ENCODE data around the gene FOLH1.
"Not testable (repeated sequence)": the region's sequence is repeated elsewhere in the genome, so short reads cannot be mapped to it uniquely, and the experiment has no call there.

Gene FOLH1

DNA sequence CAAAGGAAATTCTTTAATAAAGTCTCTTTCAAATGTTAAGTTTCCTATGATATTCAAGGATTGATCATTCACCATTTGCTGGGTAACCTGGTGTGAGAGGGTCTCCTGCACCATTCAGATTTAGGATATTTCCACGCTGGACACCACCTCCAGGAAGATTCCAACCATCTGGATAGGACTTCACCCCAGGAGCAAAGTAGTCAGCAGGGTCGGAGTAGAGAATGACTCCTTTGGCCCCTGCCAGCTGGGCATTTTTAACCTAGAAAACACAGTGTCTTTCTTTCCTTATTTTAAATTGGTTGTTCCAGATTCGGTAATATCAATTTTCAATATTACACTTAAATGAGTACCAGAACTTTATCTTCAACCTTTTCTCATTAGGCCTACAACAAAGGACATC lies 22.8 kb downstream of the FOLH1 start:
- H3K36me3 Mint-ChIP-seq (ENCODE audit: low read depth); H3K4me3 Mint-ChIP-seq; H3K27me3 Mint-ChIP-seq (ENCODE audit: low read depth, poor library complexity); DNase-seq; H3K4me1 Mint-ChIP-seq; H3K27ac Mint-ChIP-seq: not testable (repeated sequence)
- peaks cover 43% of the 10 kb centered on the region for H3K9me3 Mint-ChIP-seq

DNA sequence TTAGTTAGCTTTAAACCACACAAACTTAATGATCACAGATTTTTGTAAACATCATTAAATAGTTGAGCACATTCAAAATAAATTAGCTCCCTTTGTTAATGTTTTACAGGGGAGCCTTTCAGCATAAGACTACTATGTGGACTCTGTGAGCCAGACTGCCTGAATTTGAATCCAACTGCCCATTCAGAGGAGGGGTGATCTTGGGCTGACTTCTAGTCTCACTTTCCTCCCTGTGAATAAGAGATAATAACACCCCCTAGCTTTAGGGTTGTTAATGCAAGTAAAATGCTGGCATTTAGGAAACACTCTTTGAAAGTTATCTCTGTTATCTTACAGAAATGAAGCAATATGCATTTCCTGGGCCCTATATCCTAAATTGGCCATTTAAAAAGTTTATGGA lies 23.6 kb downstream of the FOLH1 start:
- not testable (repeated sequence) for H3K36me3 Mint-ChIP-seq (ENCODE audit: low read depth); H3K27me3 Mint-ChIP-seq (ENCODE audit: low read depth, poor library complexity); H3K4me3 Mint-ChIP-seq; DNase-seq; H3K27ac Mint-ChIP-seq; H3K4me1 Mint-ChIP-seq
- peaks cover 49% of the 10 kb centered on the region for H3K9me3 Mint-ChIP-seq

DNA sequence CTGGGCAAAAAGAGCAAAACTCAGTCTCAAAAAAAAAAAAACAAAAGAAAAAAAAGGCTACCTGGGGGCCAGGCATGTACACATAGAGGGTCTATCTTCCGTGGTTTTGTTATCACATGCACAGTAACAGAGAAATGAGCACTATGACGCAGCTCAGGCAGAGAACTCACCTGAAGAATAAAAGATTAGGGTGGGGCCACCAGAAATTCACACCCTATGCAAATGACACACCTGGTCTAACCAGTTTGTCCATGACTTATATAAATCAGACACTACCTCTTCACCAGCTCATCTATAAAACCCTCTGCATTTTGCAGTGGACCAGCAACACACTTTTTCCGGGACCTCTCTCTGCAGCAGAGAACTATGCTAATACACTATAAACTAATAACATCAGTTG lies 30.5 kb downstream of the FOLH1 start:
- H3K36me3 Mint-ChIP-seq (ENCODE audit: low read depth); H3K27me3 Mint-ChIP-seq (ENCODE audit: low read depth, poor library complexity); H3K27ac Mint-ChIP-seq; H3K4me1 Mint-ChIP-seq; DNase-seq; H3K4me3 Mint-ChIP-seq: not testable (repeated sequence)
- H3K9me3 Mint-ChIP-seq, result peaks cover 55% of the 10 kb centered on the region

DNA sequence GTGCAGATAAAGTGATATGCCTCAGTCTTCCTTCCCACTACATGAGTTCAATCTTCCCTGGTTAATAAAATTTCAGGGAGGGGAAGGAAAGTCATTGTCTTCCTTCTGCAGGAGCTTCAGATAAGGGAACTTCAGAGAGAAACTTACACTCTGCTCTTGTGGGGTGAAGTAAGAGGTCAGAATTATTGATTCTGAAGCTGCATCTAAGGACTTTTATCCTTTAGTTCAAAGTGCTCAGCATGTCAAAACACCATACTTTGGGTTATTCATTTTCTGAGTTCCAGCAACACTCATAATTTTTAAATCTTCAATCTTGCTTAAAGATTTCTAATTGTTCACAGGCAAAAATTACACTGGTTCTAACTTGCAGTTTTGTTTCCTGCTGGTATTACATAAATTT lies 33.0 kb downstream of the FOLH1 start:
- H3K9me3 Mint-ChIP-seq, result peaks cover 51% of the 10 kb centered on the region
- H3K4me3 Mint-ChIP-seq; H3K27me3 Mint-ChIP-seq (ENCODE audit: low read depth, poor library complexity); H3K36me3 Mint-ChIP-seq (ENCODE audit: low read depth); H3K4me1 Mint-ChIP-seq; H3K27ac Mint-ChIP-seq; DNase-seq: not testable (repeated sequence)

DNA sequence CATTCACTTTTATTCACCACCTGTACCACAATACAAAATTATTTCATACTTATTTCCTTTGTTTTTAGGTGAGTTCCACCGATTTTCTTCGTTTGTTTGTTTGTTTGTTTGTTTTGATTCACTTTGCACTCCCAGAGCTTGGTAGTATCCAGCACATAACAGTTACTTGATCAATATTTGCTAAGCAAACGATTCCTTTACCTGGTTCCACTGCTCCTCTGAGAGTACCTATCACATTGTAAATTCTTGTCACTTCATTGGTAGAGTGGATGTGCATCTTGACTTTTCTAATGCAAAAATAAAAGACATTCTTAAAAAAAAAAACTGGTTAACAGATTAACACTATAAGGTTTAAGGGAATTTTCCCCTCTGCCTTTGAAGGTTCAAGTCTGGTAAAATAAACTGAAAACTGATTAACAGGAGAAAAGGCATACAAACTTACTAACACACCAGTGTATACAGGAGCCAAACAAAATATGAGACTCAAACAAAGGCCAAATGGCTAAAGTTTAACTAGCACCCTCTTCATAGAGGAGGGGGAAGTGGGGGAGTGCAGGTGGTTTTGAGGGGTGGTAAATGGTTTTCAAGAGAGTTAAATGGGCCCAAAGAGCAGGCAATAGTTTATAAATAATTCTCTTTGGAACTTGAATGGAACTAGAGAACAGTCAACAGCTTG lies 33.6 kb downstream of the FOLH1 start:
- not testable (repeated sequence) for H3K36me3 Mint-ChIP-seq (ENCODE audit: low read depth); H3K27me3 Mint-ChIP-seq (ENCODE audit: low read depth, poor library complexity); DNase-seq; H3K4me1 Mint-ChIP-seq; H3K4me3 Mint-ChIP-seq; H3K27ac Mint-ChIP-seq
- peaks cover 46% of the 10 kb centered on the region for H3K9me3 Mint-ChIP-seq

DNA sequence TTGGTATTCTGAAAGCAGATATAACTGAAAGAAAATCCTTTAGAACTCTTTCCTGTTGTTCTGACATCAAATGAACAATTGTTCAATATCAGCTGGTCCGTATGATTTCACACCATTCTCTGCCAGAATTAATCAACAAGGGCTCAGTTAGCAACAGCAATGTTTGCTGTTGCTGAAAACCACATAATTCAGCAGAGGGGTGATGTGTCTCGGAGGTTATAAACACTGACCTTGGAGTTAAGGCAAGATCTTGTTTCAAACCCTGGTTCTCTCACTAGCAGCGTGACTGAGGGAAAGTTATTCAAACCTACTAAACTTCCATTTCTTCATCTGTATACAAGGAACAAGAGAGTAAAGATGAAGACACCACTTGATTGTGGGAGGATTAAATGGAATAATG lies 36.8 kb downstream of the FOLH1 start:
- H3K4me3 Mint-ChIP-seq; H3K36me3 Mint-ChIP-seq (ENCODE audit: low read depth); H3K4me1 Mint-ChIP-seq: not testable (repeated sequence)

DNA sequence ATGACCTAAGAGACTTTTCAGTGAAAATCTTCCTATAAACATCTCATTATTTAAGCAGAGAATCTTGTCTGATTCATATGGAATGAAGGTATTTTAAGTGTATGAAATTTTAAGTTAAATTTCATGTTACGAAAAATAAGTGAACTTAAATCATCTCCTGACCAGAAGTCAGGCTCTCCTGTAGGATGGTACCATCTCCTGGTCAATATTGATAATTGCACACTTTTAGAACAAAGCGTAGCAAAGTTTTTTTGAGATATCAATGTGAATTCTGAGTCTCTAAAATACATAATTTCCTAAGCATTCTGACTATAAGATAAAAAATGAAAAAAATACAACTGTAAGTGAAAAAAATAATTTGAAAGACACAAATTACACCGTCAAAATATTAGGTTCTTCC lies 38.8 kb downstream of the FOLH1 start:
- H3K4me3 Mint-ChIP-seq; H3K27me3 Mint-ChIP-seq (ENCODE audit: low read depth, poor library complexity); DNase-seq; H3K27ac Mint-ChIP-seq; H3K36me3 Mint-ChIP-seq (ENCODE audit: low read depth); H3K4me1 Mint-ChIP-seq: not testable (repeated sequence)
- H3K9me3 Mint-ChIP-seq, result peaks cover 49% of the 10 kb centered on the region

More for the DNA sequence above, 36.8 kb downstream of the FOLH1 start:
- H3K27me3 Mint-ChIP-seq (ENCODE audit: low read depth, poor library complexity); H3K27ac Mint-ChIP-seq; DNase-seq: not testable (repeated sequence)
- peaks cover 41% of the 10 kb centered on the region for H3K9me3 Mint-ChIP-seq

DNA sequence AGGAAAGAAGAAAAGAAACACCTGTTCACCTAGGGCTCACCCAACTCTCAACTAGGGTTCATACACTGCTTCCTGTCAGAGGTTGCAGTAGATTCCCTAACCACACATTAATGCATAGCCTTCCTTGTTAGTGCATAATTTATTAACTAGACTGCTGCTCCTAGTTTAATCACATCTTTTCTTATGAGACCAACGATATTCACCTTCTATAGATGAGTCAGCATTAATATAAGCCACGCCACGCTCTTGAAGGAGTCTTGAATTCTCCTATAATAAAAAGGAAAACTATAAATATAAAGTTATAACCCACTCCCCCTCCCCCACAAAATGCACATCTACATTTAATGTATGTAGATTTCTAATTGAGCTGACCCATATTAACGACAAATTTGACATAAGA lies 39.4 kb downstream of the FOLH1 start:
- not testable (repeated sequence) for H3K27ac Mint-ChIP-seq; H3K4me3 Mint-ChIP-seq; H3K27me3 Mint-ChIP-seq (ENCODE audit: low read depth, poor library complexity); H3K4me1 Mint-ChIP-seq; H3K36me3 Mint-ChIP-seq (ENCODE audit: low read depth); DNase-seq
- H3K9me3 Mint-ChIP-seq, result peaks cover 48% of the 10 kb centered on the region

DNA sequence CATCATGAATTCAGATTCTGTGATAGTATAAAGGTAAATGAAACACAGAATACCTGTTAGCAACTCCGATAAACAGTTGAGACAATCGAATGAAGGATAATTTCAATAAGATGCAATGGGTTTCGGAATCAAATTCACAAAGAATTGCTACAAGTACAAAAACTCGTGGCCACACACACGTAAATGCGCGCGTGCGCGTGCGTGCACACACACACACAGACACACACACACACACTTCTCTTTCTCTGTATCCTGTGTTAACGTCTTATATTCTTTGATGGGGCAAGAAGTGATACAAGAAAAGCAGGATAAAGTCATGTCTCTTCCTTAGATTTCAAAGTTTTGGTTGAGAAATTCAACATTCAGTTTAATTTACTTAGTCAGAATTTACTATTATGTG lies 57.2 kb downstream of the FOLH1 start:
- Mint-ChIP-seq H3K4me1 (no peaks in the 10 kb centered on the region), H3K36me3 (ENCODE audit: low read depth) (no peaks in the 10 kb centered on the region), H3K27ac (no peak overlapping the region), H3K4me3 (no peak overlapping the region), H3K9me3 (peaks cover 26% of the 10 kb centered on the region), H3K27me3 (ENCODE audit: low read depth, poor library complexity) (no peaks in the 10 kb centered on the region)
- DNase-seq, result no peak
- TF ChIP-seq, protein P1, sequence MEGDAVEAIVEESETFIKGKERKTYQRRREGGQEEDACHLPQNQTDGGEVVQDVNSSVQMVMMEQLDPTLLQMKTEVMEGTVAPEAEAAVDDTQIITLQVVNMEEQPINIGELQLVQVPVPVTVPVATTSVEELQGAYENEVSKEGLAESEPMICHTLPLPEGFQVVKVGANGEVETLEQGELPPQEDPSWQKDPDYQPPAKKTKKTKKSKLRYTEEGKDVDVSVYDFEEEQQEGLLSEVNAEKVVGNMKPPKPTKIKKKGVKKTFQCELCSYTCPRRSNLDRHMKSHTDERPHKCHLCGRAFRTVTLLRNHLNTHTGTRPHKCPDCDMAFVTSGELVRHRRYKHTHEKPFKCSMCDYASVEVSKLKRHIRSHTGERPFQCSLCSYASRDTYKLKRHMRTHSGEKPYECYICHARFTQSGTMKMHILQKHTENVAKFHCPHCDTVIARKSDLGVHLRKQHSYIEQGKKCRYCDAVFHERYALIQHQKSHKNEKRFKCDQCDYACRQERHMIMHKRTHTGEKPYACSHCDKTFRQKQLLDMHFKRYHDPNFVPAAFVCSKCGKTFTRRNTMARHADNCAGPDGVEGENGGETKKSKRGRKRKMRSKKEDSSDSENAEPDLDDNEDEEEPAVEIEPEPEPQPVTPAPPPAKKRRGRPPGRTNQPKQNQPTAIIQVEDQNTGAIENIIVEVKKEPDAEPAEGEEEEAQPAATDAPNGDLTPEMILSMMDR (IDR thresholded peaks at IDR 0.05), result no peak

DNA sequence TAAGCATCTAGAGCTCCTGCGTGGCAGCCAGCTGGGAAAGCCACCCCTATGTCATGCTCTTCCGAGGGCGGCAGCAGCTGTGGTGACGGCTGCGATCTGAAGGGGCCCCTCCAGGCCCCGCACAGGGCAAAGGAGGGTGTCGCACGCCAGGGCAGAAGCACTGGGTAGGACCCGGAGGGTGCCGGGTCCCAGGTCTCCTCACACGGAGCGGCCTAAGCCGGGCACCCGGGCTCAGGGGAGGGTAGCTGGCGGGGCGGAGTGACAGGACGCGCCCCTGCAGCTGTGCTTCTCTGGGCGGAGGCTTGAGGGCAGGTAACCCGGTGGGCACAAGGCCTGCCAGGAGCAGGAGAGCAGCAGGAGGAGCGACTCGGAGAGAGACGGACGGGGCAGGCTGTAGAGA lies 106.0 kb downstream of the FOLH1 start:
- not testable (repeated sequence) for H3K36me3 Mint-ChIP-seq (ENCODE audit: low read depth); H3K27ac Mint-ChIP-seq; DNase-seq; H3K4me3 Mint-ChIP-seq; H3K27me3 Mint-ChIP-seq (ENCODE audit: low read depth, poor library complexity); H3K4me1 Mint-ChIP-seq
- peaks cover 67% of the 10 kb centered on the region for H3K9me3 Mint-ChIP-seq
